NCI-H345 treated with DMSO at 0.1 percent for 48 hours (cell line): ENCODE results near the gene ZC3H8.

Source experiments
- DNase-seq: peaks from one replicate; lab custom pipeline; 2025; ENCODE audit not compliant: unreplicated experiment; lab: John Stamatoyannopoulos, UW

Gene ZC3H8

DNA sequence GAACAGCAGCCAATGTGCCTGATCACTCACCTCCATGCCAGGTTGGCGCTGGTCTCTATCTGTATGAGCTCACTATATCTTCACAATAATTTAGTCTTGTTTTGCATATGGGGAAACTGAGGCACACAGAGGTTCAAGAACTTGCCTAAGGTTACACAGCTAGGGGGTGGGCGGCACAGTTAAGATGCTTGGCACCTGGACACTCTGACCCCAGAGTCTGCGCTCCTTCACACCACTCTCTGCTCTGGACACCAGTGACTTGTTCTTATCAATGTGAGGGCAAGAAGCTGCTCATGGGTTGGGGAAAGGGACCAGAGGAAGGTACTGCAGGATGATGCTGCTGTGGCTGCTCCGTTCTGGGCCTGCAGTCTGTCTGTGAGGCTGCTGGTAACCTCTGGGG is 89.5 kb downstream of the ZC3H8 start:
- no peak for DNase-seq

DNA sequence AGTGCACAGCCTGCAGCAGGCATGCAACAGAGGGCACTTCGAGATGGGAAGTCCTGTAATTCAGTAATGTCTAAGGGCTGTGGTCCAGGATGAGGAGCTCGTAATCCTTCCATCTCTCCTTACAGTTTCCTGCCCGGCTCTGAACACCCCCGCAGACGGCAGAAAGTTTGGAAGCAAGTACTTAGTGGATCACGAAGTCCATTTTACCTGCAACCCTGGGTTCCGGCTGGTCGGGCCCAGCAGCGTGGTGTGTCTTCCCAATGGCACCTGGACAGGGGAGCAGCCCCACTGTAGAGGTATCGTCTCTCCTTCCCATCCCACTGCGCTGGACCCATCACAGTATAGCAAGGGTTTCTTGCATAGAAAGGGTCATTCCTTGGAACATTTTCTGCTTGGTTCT is 90.0 kb downstream of the ZC3H8 start:
- no peak for DNase-seq

DNA sequence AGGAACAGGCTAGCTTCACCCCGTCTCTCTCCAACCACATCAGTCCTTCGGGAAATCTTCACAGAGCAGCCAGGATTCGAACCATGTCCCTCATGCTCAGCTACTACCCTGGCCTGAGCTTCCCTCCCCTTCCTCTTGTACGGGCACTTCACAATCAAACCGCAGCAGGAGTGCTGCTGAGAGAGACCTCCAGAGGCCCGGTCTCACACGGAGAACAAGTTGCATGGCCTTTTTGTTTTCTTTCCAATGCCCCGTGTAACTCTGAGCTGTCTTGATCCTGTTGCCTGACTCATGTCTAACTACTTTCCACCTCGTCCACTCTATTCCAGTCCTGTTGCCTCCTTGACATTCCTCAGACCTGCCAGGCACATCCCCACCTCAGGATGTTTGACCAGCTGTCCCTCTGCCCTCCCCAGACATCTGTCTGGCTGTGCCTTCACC is 91.3 kb downstream of the ZC3H8 start:
- no peak for DNase-seq

DNA sequence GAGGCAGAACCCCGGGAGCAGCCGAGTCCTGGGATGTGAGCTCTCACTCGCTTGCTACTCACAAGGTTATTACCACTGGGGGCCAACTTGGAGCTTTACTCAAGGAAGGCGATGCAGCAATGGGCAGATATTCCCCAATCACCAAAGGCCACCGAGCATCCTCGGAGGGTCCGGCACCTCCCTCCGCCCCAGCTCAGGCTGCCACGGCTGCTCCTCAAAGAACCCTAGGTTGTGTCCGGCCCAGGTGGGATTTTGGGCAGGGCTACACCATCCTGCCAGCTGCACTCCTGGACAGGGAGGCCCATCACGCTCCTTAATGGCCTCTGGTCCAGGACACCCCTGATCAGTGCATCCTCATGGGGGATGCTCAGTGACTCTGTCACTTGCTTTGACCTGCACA is 91.9 kb downstream of the ZC3H8 start:
- DNase-seq: no peak

DNA sequence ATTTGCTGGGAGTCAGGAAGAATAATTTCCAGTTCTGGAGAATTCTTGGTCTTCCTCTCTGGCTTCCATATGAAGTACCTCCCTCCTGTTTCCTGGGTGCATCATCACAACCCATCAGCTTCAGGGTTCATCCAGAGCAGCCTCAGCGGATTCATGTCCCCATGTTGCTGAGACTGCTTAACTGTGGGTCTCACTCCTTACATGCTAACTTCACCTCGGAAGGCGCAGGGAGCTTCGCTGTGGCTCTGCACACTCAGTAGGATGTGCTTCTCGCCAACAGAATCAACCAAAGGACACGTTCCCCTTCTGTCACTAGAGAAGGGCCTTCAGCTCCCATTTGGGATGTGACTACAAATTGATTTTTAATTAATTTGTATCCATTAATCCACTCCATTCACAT is 92.5 kb downstream of the ZC3H8 start:
- DNase-seq: no peak
